Measurements from ENCODE around the gene ECI1. TPM values are rescaled to one million over a fixed set of nuclear protein-coding genes. Genes with fewer than 3 reads are reported as not detected.

ECI1 gene
- total RNA-seq, 2 donors from 2014 or later: 29.3 to 39.1 TPM

- Histone ChIP-seq H3K27me3 (replicated peaks; ENCODE audit: insufficient read depth) (no peaks in the 10 kb centered on the region), H3K36me3 (peaks cover 35% of the 10 kb centered on the region), H3K4me3 (peak overlapping the region; percentile 81), H3K9me3 (no peaks in the 10 kb centered on the region), H3K27ac (peak overlapping the region; percentile 72 to 76), H3K4me1 (ENCODE audit: control insufficient read depth in 1 of 2, low read depth in 2 of 2) (peaks cover 12 to 19% of the 10 kb centered on the region in 2 donors)
- no peak for DNase-seq (ENCODE audit: low spot score)
- ATAC-seq (ENCODE audit: insufficient number of reproducible peaks, low FRiP score, low read depth): no peak
- no peak for TF ChIP-seq CTCF (IDR thresholded peaks at IDR 0.05)
Observed at GRCh38 chr16:2250652-2251295, 613 bp downstream of the ECI1 start.

DNA sequence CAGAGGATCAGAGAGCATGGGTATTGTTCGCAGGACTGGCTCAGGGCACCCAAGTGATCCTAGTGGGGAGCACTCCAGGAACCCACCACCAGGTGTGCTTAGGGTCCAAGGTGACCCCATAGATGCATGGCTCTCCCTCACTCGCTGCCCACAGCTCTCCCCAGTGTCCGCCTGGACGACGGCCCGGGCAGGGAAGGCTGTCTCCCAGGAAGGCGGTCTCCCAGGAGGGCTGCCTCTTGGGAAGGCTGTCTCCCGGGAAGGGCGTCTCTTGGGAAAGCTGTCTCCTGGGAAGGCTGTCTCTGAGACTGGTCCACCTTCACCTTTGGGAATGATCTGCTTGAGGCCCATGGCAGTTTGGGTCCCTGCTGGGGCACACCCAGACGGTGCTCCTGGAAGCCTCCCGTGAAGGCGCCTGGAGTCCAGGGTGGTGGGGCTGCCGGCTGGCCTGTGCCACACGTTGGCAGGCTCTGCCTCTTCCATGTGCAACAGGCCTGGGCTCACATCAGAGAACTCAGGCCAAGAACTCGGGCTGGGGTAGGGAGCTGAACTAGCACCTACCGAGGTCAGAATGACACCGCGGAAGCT, 5.0 kb downstream of the ECI1 start:
- ATAC-seq (ENCODE audit: insufficient number of reproducible peaks, low FRiP score, low read depth) (no peak), DNase-seq (ENCODE audit: low spot score) (no peak)
- Histone ChIP-seq H3K36me3 (peaks cover 41% of the 10 kb centered on the region), H3K9me3 (no peaks in the 10 kb centered on the region), H3K4me3 (no peak overlapping the region), H3K27ac (no peak overlapping the region), H3K27me3 (replicated peaks; ENCODE audit: insufficient read depth) (no peaks in the 10 kb centered on the region), H3K4me1 (ENCODE audit: control insufficient read depth in 1 of 2, low read depth in 2 of 2) (peaks cover 7 to 11% of the 10 kb centered on the region in 2 donors)
- no peak for TF ChIP-seq CTCF (IDR thresholded peaks at IDR 0.05)

DNA sequence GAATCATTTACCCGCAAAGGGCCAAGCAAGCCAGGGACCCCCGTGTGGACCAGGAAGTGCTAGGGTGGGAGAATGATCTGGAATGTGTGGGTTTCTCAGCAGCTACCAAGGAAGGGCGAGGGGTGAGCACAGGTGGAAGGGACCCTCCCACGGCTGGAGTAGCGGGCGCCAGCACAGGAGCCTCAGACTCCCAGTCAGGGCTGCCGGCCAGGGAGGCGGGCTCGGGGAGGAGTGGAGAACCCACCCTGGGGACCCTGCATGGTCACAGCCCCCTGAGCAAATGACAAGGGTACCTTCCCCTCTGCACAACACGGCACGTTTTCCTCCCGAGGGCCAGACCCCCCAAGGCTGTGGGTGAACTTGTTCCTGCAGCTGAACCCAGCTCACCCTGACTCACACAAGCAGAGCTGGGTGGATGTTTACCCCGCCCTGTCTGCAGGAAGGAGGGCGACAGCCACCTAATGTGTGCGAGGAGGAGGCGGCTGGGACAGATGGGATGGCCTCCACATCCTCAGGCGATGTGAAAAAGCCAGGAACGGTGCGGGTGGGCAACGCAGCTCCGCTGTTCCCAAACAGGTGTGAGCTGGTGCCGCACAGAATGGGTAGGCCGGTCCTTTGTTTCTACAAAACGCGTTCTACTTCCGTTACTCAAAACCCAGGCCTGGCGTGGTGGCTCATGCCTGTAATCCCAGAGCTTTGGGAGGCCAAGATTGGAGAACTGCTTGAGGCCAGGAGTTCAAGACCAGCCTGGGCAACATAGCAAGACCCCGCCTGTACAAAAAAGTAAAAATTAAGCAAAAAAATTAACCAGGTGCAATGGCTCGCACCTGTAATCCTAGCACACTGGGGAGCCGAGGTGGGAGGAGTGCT, 6.2 kb downstream of the ECI1 start:
- Histone ChIP-seq H3K27me3 (replicated peaks; ENCODE audit: insufficient read depth) (no peaks in the 10 kb centered on the region), H3K36me3 (peaks cover 41% of the 10 kb centered on the region), H3K27ac (no peak overlapping the region), H3K4me1 (ENCODE audit: control insufficient read depth in 1 of 2, low read depth in 2 of 2) (peaks cover under 1 to 3% of the 10 kb centered on the region in 2 donors), H3K4me3 (no peak overlapping the region), H3K9me3 (no peaks in the 10 kb centered on the region)
- no peak for TF ChIP-seq CTCF (IDR thresholded peaks at IDR 0.05)
- no peak for DNase-seq (ENCODE audit: low spot score)
- ATAC-seq (ENCODE audit: insufficient number of reproducible peaks, low FRiP score, low read depth): no peak

GRCh38 chr16:2244301-2244700, 7.1 kb downstream of the ECI1 start:
- Histone ChIP-seq H3K4me3 (no peak overlapping the region), H3K9me3 (no peaks in the 10 kb centered on the region), H3K4me1 (ENCODE audit: control insufficient read depth in 1 of 2, low read depth in 2 of 2) (no peaks in the 10 kb centered on the region), H3K36me3 (peaks cover 41% of the 10 kb centered on the region), H3K27ac (no peak overlapping the region), H3K27me3 (replicated peaks; ENCODE audit: insufficient read depth) (no peaks in the 10 kb centered on the region)
- no peak for TF ChIP-seq CTCF (IDR thresholded peaks at IDR 0.05)
- DNase-seq (ENCODE audit: low spot score): no peak
- no peak for ATAC-seq (ENCODE audit: insufficient number of reproducible peaks, low FRiP score, low read depth)

DNA sequence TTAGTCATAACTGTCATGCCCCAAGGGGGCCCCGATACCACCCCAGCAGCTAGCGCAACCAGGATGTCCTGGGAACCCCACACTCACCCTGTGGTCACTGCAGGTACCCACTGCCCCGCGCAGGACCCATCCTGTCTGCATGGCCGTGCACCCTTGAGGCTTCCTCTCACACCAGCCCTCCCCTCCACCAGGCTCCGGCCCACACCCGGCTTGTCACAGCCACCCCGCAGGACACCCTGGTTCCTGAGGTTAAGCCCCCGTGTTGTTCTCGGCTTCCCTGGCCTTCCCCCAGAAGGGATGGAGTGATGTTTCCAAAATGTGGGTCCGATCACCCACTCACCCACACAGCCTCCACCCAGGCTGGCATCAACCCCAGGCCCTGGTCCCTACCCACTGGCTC, 7.6 kb downstream of the ECI1 start:
- no peaks in the 10 kb centered on the region for H3K27me3 ChIP-seq (replicated peaks; ENCODE audit: insufficient read depth)
- H3K4me1 ChIP-seq (ENCODE audit: control insufficient read depth in 1 of 2, low read depth in 2 of 2): no peaks in the 10 kb centered on the region
- no peak overlapping the region for H3K27ac ChIP-seq
- H3K4me3 ChIP-seq: no peak overlapping the region
- ATAC-seq (ENCODE audit: insufficient number of reproducible peaks, low FRiP score, low read depth) (no peak), DNase-seq (ENCODE audit: low spot score) (no peak)
- H3K9me3 ChIP-seq: no peaks in the 10 kb centered on the region
- H3K36me3 ChIP-seq: peaks cover 41% of the 10 kb centered on the region
- TF ChIP-seq CTCF (IDR thresholded peaks at IDR 0.05): no peak

All from thoracic aorta (tissue), 2 donors.